ENCODE data around the gene SLC35F3. TPM values are rescaled to one million over a fixed set of nuclear protein-coding genes. Genes with fewer than 3 reads are reported as not detected.

SLC35F3 gene
- total RNA-seq, 1 donor from 2014 or later: 0.57 TPM

DNA sequence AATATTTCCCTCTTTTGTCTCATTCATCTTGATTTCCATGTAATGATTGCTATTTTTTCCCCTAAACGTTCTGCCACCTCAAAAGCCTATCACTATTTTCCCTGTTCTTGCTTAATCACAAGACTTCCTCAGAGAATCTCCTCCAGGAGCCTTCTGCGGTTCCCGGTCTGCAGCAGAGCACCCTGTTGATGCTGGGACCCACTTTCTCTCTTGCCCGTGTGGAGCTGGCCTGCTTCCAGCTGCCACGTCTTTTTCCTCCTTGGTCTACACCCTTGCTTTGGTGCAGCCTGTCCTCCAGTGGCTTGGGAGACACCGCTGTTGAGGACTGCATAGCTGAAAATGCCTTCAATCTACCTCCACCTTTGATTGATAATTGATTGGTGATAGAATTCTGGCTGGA, 398.8 kb downstream of the SLC35F3 start:
- H3K4me2 ChIP-seq (ENCODE audit: low read length): no peak overlapping the region
- no peaks in the 10 kb centered on the region for H3K9me3 ChIP-seq (ENCODE audit: insufficient read depth, low read depth, low read length)
- no peak overlapping the region for H3K9ac ChIP-seq (ENCODE audit: low read length)
- Mint-ChIP-seq H3K36me3 (ENCODE audit: low read depth, unreplicated experiment) (peaks cover 2% of the 10 kb centered on the region), H3K4me1 (ENCODE audit: low read depth, unreplicated experiment) (no peaks in the 10 kb centered on the region), H3K27ac (ENCODE audit: unreplicated experiment) (no peak overlapping the region), H3K9me3 (ENCODE audit: unreplicated experiment) (no peaks in the 10 kb centered on the region), H3K4me3 (ENCODE audit: unreplicated experiment) (no peak overlapping the region), H3K27me3 (ENCODE audit: low read depth, unreplicated experiment) (no peaks in the 10 kb centered on the region)
- DNase-seq (ENCODE audit: low read depth) (no peak), FAIRE-seq (no peak)
- no peaks in the 10 kb centered on the region for H4K20me1 ChIP-seq (ENCODE audit: insufficient read depth, low read length)
- peaks cover 4% of the 10 kb centered on the region for H3K4me1 ChIP-seq (ENCODE audit: insufficient read depth, low read length)
- H3K36me3 ChIP-seq (ENCODE audit: insufficient read depth, low read length): no peaks in the 10 kb centered on the region
- H3K27me3 ChIP-seq (ENCODE audit: insufficient read depth, low read length): no peaks in the 10 kb centered on the region
- H3K4me3 ChIP-seq (ENCODE audit: insufficient read depth, low read depth, low read length): no peak overlapping the region
- H3K79me2 ChIP-seq (ENCODE audit: insufficient read depth, low read length): no peaks in the 10 kb centered on the region
- no peak overlapping the region for H3K27ac ChIP-seq (ENCODE audit: low read depth, low read length)
- H2AFZ ChIP-seq (ENCODE audit: low read depth, low read length): no peak overlapping the region
- TF ChIP-seq CTCF (IDR thresholded peaks at IDR 0.05; ENCODE audit: insufficient read depth, low read depth, low read length): no peak
- no peak for TF ChIP-seq EZH2 (IDR thresholded peaks at IDR 0.05; ENCODE audit: insufficient read depth, low read length)

DNA sequence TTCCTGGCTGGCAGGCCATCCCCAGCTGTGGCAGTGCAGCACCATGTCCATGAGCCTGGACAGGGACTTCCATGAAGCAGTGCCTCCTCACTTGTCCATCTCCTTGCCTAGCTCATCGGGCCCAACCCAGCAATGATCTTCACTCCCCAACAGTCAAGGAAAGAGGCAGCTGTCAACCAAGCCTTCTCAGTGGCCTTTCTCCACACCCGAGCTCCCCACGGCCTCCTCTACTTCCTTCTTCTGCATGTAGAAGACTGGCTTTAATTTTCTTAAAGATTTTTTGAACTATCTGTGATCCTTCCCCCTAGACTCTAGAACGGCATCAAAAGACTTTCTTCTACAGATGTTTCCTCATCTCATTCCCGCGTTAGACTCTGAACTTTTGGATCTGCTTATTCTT, 403.2 kb downstream of the SLC35F3 start:
- Histone ChIP-seq H3K4me1 (ENCODE audit: insufficient read depth, low read length) (peaks cover 10% of the 10 kb centered on the region), H3K79me2 (ENCODE audit: insufficient read depth, low read length) (no peaks in the 10 kb centered on the region), H3K9ac (ENCODE audit: low read length) (no peak overlapping the region), H3K4me2 (ENCODE audit: low read length) (no peak overlapping the region), H3K4me3 (ENCODE audit: insufficient read depth, low read depth, low read length) (no peak overlapping the region), H3K9me3 (ENCODE audit: insufficient read depth, low read depth, low read length) (no peaks in the 10 kb centered on the region), H3K27ac (ENCODE audit: low read depth, low read length) (no peak overlapping the region), H2AFZ (ENCODE audit: low read depth, low read length) (no peak overlapping the region), H4K20me1 (ENCODE audit: insufficient read depth, low read length) (no peaks in the 10 kb centered on the region), H3K27me3 (ENCODE audit: insufficient read depth, low read length) (no peaks in the 10 kb centered on the region), H3K36me3 (ENCODE audit: insufficient read depth, low read length) (no peaks in the 10 kb centered on the region)
- H3K4me1 Mint-ChIP-seq (ENCODE audit: low read depth, unreplicated experiment): peaks cover 9% of the 10 kb centered on the region
- no peak overlapping the region for H3K27ac Mint-ChIP-seq (ENCODE audit: unreplicated experiment)
- H3K36me3 Mint-ChIP-seq (ENCODE audit: low read depth, unreplicated experiment): peaks cover 5% of the 10 kb centered on the region
- no peaks in the 10 kb centered on the region for H3K9me3 Mint-ChIP-seq (ENCODE audit: unreplicated experiment)
- no peak for FAIRE-seq
- H3K27me3 Mint-ChIP-seq (ENCODE audit: low read depth, unreplicated experiment): peaks cover 15% of the 10 kb centered on the region
- DNase-seq (ENCODE audit: low read depth): no peak
- H3K4me3 Mint-ChIP-seq (ENCODE audit: unreplicated experiment): no peak overlapping the region
- no peak for TF ChIP-seq CTCF (IDR thresholded peaks at IDR 0.05; ENCODE audit: insufficient read depth, low read depth, low read length)
- no peak for TF ChIP-seq EZH2 (IDR thresholded peaks at IDR 0.05; ENCODE audit: insufficient read depth, low read length)

DNA sequence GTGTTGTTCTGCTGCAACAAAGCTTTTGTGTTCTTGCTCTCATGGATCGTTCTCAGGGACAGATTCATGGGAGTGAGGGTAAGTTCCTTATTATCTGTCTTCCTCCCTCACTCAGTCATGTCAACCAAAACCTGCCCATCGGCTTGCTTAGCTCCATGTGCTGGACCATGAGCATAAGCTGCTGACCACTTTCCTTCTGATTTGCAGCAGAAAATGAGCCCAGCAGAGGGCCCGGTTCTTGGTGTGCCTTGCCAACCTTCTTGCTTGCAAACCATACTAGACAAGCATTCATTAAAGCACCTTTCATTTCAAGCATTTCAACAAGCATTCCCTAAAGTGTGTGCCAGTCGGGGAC, 404.7 kb downstream of the SLC35F3 start:
- FAIRE-seq: no peak
- TF ChIP-seq CTCF (IDR thresholded peaks at IDR 0.05; ENCODE audit: insufficient read depth, low read depth, low read length): no peak
- TF ChIP-seq EZH2 (IDR thresholded peaks at IDR 0.05; ENCODE audit: insufficient read depth, low read length): no peak
- no peak for DNase-seq (ENCODE audit: low read depth)
- Histone ChIP-seq H3K4me3 (ENCODE audit: insufficient read depth, low read depth, low read length) (no peak overlapping the region), H4K20me1 (ENCODE audit: insufficient read depth, low read length) (no peaks in the 10 kb centered on the region), H3K4me1 (ENCODE audit: insufficient read depth, low read length) (peaks cover 10% of the 10 kb centered on the region), H2AFZ (ENCODE audit: low read depth, low read length) (no peak overlapping the region), H3K27ac (ENCODE audit: low read depth, low read length) (no peak overlapping the region), H3K79me2 (ENCODE audit: insufficient read depth, low read length) (no peaks in the 10 kb centered on the region), H3K27me3 (ENCODE audit: insufficient read depth, low read length) (no peaks in the 10 kb centered on the region), H3K4me2 (ENCODE audit: low read length) (peak overlapping the region; percentile 81), H3K9ac (ENCODE audit: low read length) (no peak overlapping the region), H3K9me3 (ENCODE audit: insufficient read depth, low read depth, low read length) (no peaks in the 10 kb centered on the region), H3K36me3 (ENCODE audit: insufficient read depth, low read length) (no peaks in the 10 kb centered on the region)
- H3K4me3 Mint-ChIP-seq (ENCODE audit: unreplicated experiment): no peak overlapping the region
- no peak overlapping the region for H3K27ac Mint-ChIP-seq (ENCODE audit: unreplicated experiment)
- H3K4me1 Mint-ChIP-seq (ENCODE audit: low read depth, unreplicated experiment): peaks cover 9% of the 10 kb centered on the region
- H3K36me3 Mint-ChIP-seq (ENCODE audit: low read depth, unreplicated experiment): peaks cover 5% of the 10 kb centered on the region
- H3K9me3 Mint-ChIP-seq (ENCODE audit: unreplicated experiment): no peaks in the 10 kb centered on the region
- peaks cover 15% of the 10 kb centered on the region for H3K27me3 Mint-ChIP-seq (ENCODE audit: low read depth, unreplicated experiment)

Data from astrocyte (in vitro differentiated cells and primary cell).